Colonic mucosa (tissue), 4 donors: ENCODE results near the gene UBTD1. TPM values are rescaled to one million over a fixed set of nuclear protein-coding genes. Genes with fewer than 3 reads are reported as not detected.

Experiments used
- DNase-seq: peaks from one replicate; pipeline ENCODE4 v3.0.0-alpha.2; 2020
- H3K27ac ChIP-seq: fragments of 200-600 bp; one replicate; pipeline ENCODE4 v1.8.0; 2021
- H3K27me3 ChIP-seq: fragments of 200-600 bp; one replicate; pipeline ENCODE4 v1.8.0; 2021
- H3K36me3 ChIP-seq: fragments of 200-600 bp; one replicate; pipeline ENCODE4 v1.8.0; 2021
- H3K4me1 ChIP-seq: fragments of 200-600 bp; one replicate; pipeline ENCODE4 v1.8.0; 2021; ENCODE audit warnings: mild to moderate bottlenecking
- H3K4me3 ChIP-seq: fragments of 200-600 bp; one replicate; pipeline ENCODE4 v1.8.0; 2021
- H3K9ac ChIP-seq, 2 donors: one replicate each; pipeline ENCODE4 v1.7.0; 2013; ENCODE audit warnings: control low read depth in 2 of 2, low read depth in 2 of 2, low read length in 2 of 2
- H3K9me3 ChIP-seq: fragments of 200-600 bp; one replicate; pipeline ENCODE4 v1.8.0; 2021
- CTCF ChIP-seq: fragments of 200-600 bp; IDR thresholded peaks from one replicate; pipeline ENCODE4 v1.8.0; 2022; ENCODE audit warnings: antibody characterized with exemption, mild to moderate bottlenecking
- intact Hi-C: fragments of 100-400 bp; cut with DNase I; formaldehyde crosslinking; loops from one replicate; pipeline ENCODE4 v1.14.1; 2022
- total RNA-seq, 2 donors: library from RNA; stranded (reverse); fragmentation: NEBNext Ultra II Directional in 1 of 2; extraction: Animal tissue kit (Norgen Biotek cat#: 25700) in 1 of 2; gene quantifications; one replicate each; pipeline ENCODE4 v1.2.1, GENCODE V29; 2021
- donor health status: healthy.
- donor health status: DM: no; HTN: no; CAD: no.
- donor health status: DM: no; HTN: no; CAD: no.

UBTD1 gene
- total RNA-seq, 2 donors from 2014 or later = 1.8 to 3.2 TPM

GRCh38 chr10:97563337-97563736, 64.6 kb downstream of the UBTD1 start:
- H3K4me1 ChIP-seq = no peaks in the 10 kb centered on the region
- H3K4me3 ChIP-seq = no peak overlapping the region
- H3K36me3 ChIP-seq = no peaks in the 10 kb centered on the region
- DNase-seq = no peak
- no peaks in the 10 kb centered on the region for H3K27me3 ChIP-seq
- no peaks in the 10 kb centered on the region for H3K9me3 ChIP-seq
- TF ChIP-seq CTCF = no peak
- no peak overlapping the region for H3K9ac ChIP-seq
- no peak overlapping the region for H3K27ac ChIP-seq
- intact Hi-C loops = no loop called here

- intact Hi-C loops = no loop called here
- no peak overlapping the region for H3K4me3 ChIP-seq
- TF ChIP-seq CTCF = no peak
- no peak for DNase-seq
- H3K27me3 ChIP-seq = no peaks in the 10 kb centered on the region
- H3K4me1 ChIP-seq = no peaks in the 10 kb centered on the region
- H3K36me3 ChIP-seq = no peaks in the 10 kb centered on the region
- H3K9me3 ChIP-seq = no peaks in the 10 kb centered on the region
- H3K27ac ChIP-seq = no peak overlapping the region
- H3K9ac ChIP-seq = no peak overlapping the region
Observed at GRCh38 chr10:97564776-97565175, 66.1 kb downstream of the UBTD1 start.

DNA sequence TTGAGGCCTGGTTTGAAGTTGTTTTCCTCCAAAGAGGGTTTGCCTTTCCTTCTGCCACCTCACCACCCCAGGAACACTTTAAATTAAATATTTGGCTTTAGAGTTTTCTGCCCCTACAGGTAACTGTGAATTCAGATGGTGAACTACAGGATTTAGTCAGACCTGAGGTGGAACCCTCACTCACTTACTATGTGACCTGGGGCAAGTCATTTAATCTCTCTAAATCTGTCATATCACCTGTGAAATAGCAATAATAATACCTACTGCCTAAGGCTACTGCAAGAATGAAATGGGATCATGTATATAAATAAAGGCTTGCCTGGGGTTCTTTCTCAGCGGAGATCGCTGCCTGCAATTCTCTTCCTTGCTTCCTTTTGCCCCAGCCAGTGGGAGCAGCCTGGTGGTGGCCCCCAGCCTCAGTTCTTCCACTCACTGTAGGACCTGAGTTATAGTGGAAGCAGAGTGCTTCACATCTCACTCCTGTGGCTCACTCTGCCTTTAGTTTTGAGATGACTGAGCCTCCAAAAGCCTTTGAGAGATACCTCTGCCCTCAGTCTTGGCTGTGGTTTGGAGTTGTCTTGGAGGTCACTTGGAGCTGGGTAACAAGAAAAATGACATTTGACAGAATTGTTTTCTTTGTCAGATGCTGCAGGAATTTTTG, 67.7 kb downstream of the UBTD1 start:
- Histone ChIP-seq H3K9ac (no peak overlapping the region), H3K27me3 (no peaks in the 10 kb centered on the region), H3K27ac (no peak overlapping the region), H3K36me3 (no peaks in the 10 kb centered on the region), H3K9me3 (no peaks in the 10 kb centered on the region), H3K4me3 (no peak overlapping the region), H3K4me1 (no peaks in the 10 kb centered on the region)
- no peak for DNase-seq
- TF ChIP-seq CTCF = no peak
- intact Hi-C loops = no loop called here

- DNase-seq = no peak
- Histone ChIP-seq H3K27ac (no peak overlapping the region), H3K36me3 (no peaks in the 10 kb centered on the region), H3K4me1 (no peaks in the 10 kb centered on the region), H3K9me3 (no peaks in the 10 kb centered on the region), H3K9ac (no peak overlapping the region), H3K27me3 (no peaks in the 10 kb centered on the region), H3K4me3 (no peak overlapping the region)
- intact Hi-C loops = no loop called here
- TF ChIP-seq CTCF = no peak
Observed at GRCh38 chr10:97567891-97568290, 69.2 kb downstream of the UBTD1 start.

DNA sequence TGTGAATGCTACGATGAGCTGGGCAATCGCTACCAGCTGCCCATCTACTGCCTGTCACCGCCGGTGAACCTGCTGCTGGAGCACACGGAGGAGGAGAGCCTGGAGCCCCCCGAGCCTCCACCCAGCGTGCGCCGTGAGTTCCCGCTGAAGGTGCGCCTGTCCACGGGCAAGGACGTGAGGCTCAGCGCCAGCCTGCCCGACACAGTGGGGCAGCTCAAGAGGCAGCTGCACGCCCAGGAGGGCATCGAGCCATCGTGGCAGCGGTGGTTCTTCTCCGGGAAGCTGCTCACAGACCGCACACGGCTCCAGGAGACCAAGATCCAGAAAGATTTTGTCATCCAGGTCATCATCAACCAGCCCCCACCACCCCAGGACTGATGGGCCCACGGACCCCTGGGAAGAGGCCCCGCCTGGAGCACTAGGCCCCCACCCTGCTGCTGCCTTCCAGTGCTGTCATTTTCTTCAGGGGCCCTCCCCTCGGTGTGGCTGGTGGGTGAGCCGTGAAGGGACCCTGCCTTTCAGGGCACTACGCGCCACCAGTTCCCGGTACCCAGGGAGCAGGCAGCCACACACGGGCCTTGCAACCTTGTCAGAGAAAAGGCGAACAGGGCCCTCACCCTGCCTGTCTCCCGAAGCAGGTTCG, 71.5 kb downstream of the UBTD1 start:
- no peaks in the 10 kb centered on the region for H3K36me3 ChIP-seq
- no peak overlapping the region for H3K4me3 ChIP-seq
- intact Hi-C loops = loop anchor here (5.0 kb wide), 1 partner anchor 42 kb away; no protein-coding TSS in a partner anchor
- DNase-seq = no peak
- no peaks in the 10 kb centered on the region for H3K27me3 ChIP-seq
- no peaks in the 10 kb centered on the region for H3K9me3 ChIP-seq
- H3K9ac ChIP-seq = no peak overlapping the region
- H3K27ac ChIP-seq = no peak overlapping the region
- no peak for TF ChIP-seq CTCF
- H3K4me1 ChIP-seq = no peaks in the 10 kb centered on the region
